GM12878 (cell line): Measurements from ENCODE around the gene HSD11B1. TPM values are rescaled to one million over a fixed set of nuclear protein-coding genes. Genes with fewer than 3 reads are reported as not detected.
A peak's percentile ranks its signal among the peaks of the same experiment; 100 is the strongest.

ENCODE experiments used
- BHLHE40 ChIP-seq, 2 experiments: fragments of 450-650 bp in 1 of 2; IDR thresholded peaks; 2 replicates each; pipeline ENCODE4 v1.6.1; 2011 to 2017; ENCODE audit warnings: low read depth in 2 of 2, borderline replicate concordance in 1 of 2, improper control_type of control experiment in 1 of 2, low read length in 1 of 2, mild to moderate bottlenecking in 1 of 2
- CUX1 ChIP-seq: IDR thresholded peaks from 2 replicates; pipeline ENCODE4 v1.6.1; 2012; ENCODE audit warnings: improper control_type of control experiment, low read depth, low read length; ENCODE audit not compliant: insufficient replicate concordance
- HSF1 ChIP-seq: fragments of 150-350 bp; IDR thresholded peaks from 2 replicates; pipeline ENCODE4 v1.6.1; 2014; ENCODE audit warnings: mild to moderate bottlenecking, low read depth, low read length
- IKZF1 ChIP-seq: fragments of 450-650 bp; conservative IDR thresholded peaks from 2 replicates; pipeline ENCODE4 v1.6.1; 2017; ENCODE audit warnings: antibody characterized with exemption, mild to moderate bottlenecking
- MXI1 ChIP-seq: fragments of 150-350 bp; IDR thresholded peaks from 2 replicates; pipeline ENCODE4 v1.6.1; 2011; ENCODE audit warnings: low read depth, mild to moderate bottlenecking, inconsistent platforms, low read length, improper control_type of control experiment
- PRDM15 ChIP-seq: fragments of 450-650 bp; formaldehyde crosslinking; IDR thresholded peaks from 2 replicates; pipeline ENCODE4 v1.4.0; 2020; ENCODE audit warnings: mild to moderate bottlenecking, moderate library complexity
- RELB ChIP-seq: fragments of 450-650 bp; IDR thresholded peaks from 2 replicates; pipeline ENCODE4 v1.6.1; 2017; ENCODE audit warnings: low read depth, mild to moderate bottlenecking, moderate library complexity
- SMARCA5 ChIP-seq: fragments of 450-650 bp; IDR thresholded peaks from 2 replicates; pipeline ENCODE4 v1.6.1; 2017; ENCODE audit warnings: mild to moderate bottlenecking
- TCF12 ChIP-seq: IDR thresholded peaks from 2 replicates; pipeline ENCODE4 v1.6.1; 2011; ENCODE audit warnings: low read depth, mild to moderate bottlenecking, low read length
- ZNF687 ChIP-seq: fragments of 450-650 bp; IDR thresholded peaks from 2 replicates; pipeline ENCODE4 v1.6.1; 2017; ENCODE audit warnings: mild to moderate bottlenecking, moderate library complexity
- polyA plus RNA-seq, 11 experiments: library from polyadenylated mRNA; depleted of rRNA in 4 of 11; unstranded in 6 of 11; stranded (reverse) in 5 of 11; fragments of >200 nt; fragmentation: Nextera tagmentation in 4 of 11; fragmentation: Illumina TruSeq in 1 of 11; extraction: Ambion mirVana in 4 of 11; extraction: Trizol in 1 of 11; gene quantifications; 1 replicate in 1 of 11; 2 replicates in 10 of 11; pipeline versions ENCODE4 v1.2.1 to v1.2.3, GENCODE V29; 2011 to 2016; ENCODE audit warnings: inconsistent platforms in 2 of 11, missing spikeins in 2 of 11, low read depth in 1 of 11
- total RNA-seq, 4 experiments: library from RNA; depleted of rRNA in 3 of 4; stranded (reverse); fragments of >200 nt in 3 of 4; fragmentation: Illumina TruSeq in 1 of 4; extraction: Trizol in 1 of 4; gene quantifications; 2 replicates each; pipeline versions ENCODE4 v1.2.1 to v1.2.3, GENCODE V29; 2013 to 2021

HSD11B1 gene
- total and polyA plus RNA-seq, 10 of the 15 experiments (the other 5 are each of a cell fraction or from before 2014, with no cell fraction given) = 0.04 to 0.27 (median 0.15) TPM; not detected in 7

GRCh38 chr1:209674957-209675564, 29.6 kb upstream of the HSD11B1 start, which contains the start of gene G0S2 (continued):
- TF ChIP-seq CUX1 (no peak), ZNF687 (peak; percentile 90), PRDM15 (CRISPR knock-in tag) (no peak), SMARCA5 (no peak), RELB (peak; percentile 36; the same call in 1 of the 2 replicates), TCF12 (no peak), HSF1 (no peak), BHLHE40 (IDR thresholded peaks at IDR 0.05; ENCODE audit: borderline replicate concordance in 1 of 2, low read depth in 2 of 2, low read length in 1 of 2) (peak; percentile 57 to 85; a peak in 3 of 4 replicates), IKZF1 (peak; percentile 44; the same call in 1 of the 2 replicates), MXI1 (0 out of 2 replicates have a peak, but pooled peaks have one; percentile 17)
